NCI-H187 treated with DMSO at 0.1 percent for 48 hours (cell line): ENCODE results near the gene ALOX15.
"Not testable (repeated sequence)": the region's sequence is repeated elsewhere in the genome, so short reads cannot be mapped to it uniquely, and the experiment has no call there.

ENCODE experiments used
- DNase-seq: peaks from one replicate; lab custom pipeline; 2025; lab: John Stamatoyannopoulos, UW

Gene ALOX15

DNA sequence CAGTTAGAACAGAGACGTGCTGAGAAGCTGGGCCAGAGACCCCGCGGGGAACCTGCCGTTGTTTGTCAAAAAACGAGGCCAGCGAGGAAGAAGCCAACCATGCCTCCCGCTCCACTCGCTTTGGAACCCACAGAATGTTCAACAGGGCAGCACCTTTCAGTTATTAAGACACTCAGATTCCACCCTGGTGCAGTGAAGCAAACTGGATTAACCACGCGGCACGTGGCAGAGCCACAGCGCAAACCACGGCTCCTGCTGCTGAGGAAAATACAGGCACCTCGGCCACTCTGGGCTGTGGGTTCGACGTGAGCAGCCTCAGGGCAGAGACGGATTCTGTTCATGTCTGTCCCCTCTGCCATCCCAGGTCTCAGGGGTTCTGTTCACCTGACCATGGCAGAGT, 24.4 kb downstream of the ALOX15 start:
- no peak for DNase-seq

DNA sequence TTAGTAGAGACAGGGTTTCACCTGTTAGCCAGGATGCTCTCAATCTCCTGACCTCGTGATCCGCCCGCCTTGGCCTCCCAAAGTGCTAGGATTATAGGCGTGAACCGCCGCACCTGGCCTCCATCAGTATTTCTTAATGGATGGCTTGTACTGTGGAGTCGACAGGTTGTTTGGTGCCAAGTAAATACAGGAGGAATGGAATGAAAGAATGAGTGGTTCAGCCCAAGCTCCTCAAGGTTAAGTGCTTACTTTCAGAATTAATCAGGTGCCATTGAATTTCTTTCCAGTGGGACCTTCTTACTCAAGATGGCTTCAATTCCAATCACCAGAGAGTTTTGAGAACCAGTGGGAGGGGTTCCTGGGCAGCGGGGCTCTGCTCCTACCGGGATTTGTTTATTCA, 25.0 kb downstream of the ALOX15 start:
- DNase-seq = no peak

DNA sequence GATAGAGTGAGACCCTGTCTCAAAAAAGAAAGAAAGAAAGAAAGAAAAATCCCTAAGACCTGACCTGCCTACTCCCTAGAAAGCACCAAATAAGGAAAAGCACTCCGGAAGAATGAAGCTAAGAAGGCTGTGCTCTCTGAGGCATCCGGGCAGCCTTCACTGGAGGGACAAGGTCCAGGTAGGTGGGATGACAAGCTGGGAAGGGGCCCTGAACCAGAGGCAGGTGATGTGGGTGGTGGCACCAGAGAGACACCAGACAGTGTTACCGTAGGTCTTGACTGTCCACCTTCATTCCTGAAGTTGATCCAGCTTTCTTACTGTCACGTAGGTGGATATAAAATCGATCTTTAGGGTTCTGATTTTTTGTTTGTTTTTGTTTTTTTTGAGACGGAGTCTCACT, 30.8 kb downstream of the ALOX15 start:
- DNase-seq = no peak

DNA sequence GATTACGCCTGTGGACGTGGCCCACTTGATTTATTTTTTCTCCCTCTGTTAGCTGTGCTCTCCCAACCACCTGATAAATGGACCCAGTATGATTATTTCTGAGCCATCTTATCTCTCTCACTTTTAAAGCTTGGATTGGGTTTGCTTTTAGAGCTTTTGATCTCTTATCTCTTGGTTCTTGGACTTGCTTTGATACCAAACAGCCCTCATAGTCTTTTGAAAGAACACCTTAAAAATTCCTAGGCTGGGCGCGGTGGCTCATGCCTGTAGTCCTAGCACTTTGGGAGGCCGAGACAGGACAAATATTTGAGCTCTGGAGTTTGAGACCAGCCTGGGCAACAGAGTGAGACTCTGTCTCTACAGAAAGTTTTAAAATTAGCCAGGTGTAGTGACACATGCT, 31.3 kb downstream of the ALOX15 start:
- DNase-seq = no peak

DNA sequence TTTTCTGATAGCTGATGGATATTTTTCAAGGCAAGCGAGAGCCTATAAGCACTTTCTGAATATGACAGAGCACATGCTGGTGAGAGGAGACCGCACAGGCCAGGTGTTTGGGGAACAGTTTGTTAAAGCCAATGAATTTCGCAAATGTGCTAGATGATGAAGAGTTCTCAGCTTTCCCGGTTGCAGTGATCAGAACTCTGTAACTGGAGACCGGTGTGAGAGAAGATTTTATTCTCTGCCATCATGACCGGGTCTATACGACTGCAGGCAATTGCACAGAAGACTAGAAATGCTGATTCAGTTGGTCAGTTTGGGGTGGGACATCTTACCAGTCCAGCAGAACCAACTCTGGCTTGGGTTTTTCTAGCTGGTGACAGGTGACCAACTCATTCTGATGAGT, 31.7 kb downstream of the ALOX15 start:
- no peak for DNase-seq

DNA sequence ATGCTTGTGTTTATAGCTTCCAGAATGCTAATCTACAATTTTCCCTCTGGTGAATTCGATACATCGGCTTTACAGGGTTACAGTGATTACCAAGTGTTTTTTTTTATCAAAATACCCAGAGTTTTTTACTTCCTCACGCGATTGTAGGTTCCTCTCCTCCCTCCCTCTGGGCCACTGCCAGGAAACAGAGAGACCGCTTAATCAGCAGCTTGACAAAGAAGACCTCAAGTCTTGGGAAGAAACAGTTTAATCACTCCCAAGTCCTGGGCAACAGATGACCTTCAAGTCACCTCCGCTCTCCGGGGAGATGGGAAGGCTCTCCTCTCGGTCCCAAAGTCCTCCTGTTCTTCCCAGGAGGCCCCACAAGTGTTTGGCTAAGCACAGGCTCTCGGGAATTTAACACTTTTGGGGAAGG, 33.7 kb downstream of the ALOX15 start:
- DNase-seq = no peak

DNA sequence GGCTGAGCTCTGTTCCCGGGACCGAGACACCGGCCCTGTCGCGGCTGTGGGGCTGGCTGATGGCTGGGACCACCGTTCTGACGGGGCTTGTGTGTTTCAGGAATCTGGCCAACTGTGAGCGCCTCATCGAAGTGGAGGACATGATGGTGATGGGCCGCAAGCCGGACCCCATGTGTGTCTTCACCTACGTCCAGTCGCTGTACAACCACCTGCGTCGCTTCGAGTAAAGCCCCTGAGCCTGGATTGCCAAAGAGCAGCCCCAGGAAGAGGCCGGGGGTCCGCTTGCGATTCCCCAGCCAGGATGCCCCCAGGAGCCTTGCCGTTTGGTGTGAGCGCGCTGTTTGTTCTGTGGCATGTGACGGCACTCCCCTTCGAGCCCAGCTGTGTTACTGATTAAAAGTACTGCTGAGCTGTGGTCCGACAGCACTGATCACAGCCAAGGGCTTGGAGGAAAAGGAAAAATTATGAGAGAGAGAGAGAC, 34.2 kb downstream of the ALOX15 start:
- DNase-seq = no peak

DNA sequence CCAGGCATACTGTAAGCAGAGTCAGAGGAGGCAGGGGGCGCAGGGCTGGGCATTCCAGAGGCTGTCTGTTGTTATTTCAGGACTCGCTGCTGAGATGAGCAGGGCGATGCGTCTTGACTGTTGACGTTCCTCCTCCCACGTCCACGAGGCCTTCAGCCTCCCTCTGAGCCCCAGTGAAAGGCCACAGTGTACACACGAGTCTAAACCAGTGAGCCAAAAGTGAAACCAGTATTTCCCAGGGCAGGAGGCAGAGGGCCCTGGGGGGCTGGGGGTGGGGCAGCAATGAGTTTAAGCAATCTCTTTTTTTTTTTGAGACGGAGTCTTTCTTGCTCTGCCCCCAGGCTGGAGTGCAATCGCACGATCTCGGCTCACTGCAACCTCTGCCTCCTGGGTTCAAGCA, 35.7 kb downstream of the ALOX15 start:
- DNase-seq = no peak

DNA sequence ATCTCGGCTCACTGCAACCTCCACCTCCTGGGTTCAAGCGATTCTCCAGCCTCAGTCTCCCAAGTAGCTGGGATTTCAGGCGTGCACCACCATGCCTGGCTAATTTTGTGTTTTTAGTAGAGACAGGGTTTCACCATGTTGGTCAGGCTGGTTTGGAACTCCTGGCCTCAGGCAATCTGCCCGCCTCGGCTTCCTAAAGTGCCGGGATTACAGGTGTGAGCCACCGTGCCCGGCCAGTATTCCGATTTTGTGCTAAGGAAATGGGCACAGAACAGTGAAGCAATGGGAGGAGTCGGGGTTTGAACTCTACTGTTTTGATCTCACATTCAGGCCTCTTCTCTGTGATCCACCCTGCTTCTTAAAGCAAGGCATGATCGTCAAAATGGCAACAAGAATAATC, 36.7 kb downstream of the ALOX15 start:
- not testable (repeated sequence) for DNase-seq

DNA sequence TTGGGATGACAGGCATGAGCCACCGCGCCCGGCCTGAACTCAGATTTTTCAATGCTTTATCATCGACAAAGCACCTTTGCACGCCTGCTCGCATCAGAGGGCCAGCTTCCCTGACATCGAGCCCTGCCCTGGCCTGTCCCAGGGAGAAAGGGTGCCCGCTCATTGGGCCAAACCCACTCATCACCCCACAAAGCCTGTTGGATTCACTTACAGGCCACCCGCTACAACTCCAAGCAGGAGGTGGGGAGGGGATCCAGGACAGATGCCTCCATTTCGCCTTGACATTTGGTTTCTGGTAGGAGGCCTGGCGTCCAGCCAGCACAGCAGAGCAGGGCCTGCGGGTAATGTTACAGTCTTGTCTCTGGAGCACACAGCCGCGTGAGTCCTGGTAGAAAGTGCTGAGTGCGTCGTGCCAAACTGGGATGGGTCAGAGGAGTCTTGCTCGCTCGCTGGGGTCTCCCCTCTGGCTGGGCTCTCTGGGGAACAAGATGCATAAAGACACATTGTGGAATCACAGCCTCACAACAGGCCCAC, 37.3 kb downstream of the ALOX15 start:
- no peak for DNase-seq

DNA sequence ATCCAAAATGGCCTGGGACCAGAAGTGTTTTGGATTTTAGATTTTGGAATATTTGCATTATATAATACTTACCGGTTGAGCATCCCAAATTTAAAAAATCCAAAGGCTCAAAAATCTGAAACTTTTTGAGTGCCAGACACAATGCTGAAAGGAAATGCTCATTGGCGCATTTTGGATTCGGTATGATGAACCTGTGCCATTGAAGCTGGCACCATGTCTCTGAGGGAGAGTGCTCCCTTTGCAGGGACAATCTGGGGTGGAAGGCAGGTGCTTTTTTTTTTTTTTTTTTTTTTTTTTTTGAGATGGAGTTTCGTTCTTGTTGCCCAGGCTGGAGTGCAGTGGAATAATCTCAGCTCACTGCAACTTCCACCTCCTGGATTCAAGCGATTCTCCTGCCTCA, 39.4 kb downstream of the ALOX15 start:
- DNase-seq = no peak

DNA sequence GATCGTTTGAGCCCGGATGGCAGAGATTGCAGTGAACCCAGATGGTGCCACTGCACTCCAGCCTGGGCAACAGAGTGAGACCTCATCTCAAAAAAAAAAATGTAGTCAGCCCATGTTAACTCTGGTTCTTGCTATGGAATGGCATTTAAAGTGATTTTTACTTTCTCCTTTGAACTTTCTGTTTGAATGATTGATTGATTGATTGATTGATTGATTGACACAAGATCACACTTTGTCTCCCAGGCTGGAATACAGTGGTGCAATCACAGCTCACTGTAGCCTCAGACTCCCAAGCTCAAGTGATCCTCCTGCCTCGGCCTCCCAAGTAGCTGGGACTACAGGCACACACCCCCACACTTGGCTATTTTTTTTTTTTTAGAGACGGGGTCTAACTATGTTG, 40.2 kb downstream of the ALOX15 start:
- no peak for DNase-seq

DNA sequence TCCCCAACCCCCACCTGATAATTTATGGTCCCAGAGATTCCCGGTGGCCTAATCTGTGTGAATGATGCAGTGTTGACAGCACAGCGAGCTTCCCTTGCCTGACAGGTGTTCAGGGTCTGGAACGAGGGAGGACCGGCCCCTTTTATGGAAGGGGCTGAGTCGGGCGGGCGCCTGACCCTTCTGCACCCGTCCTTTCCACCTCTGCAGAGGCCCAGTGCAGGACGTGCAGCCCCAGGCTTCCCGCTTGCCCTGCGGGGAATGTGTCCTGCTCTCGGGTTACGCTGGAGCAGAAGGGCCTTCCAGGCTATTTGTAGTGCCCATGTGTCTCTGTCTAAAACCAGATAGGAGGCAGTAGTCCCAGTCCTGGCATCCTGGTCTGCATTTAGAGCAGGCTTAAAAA, 40.9 kb downstream of the ALOX15 start:
- DNase-seq = no peak

DNA sequence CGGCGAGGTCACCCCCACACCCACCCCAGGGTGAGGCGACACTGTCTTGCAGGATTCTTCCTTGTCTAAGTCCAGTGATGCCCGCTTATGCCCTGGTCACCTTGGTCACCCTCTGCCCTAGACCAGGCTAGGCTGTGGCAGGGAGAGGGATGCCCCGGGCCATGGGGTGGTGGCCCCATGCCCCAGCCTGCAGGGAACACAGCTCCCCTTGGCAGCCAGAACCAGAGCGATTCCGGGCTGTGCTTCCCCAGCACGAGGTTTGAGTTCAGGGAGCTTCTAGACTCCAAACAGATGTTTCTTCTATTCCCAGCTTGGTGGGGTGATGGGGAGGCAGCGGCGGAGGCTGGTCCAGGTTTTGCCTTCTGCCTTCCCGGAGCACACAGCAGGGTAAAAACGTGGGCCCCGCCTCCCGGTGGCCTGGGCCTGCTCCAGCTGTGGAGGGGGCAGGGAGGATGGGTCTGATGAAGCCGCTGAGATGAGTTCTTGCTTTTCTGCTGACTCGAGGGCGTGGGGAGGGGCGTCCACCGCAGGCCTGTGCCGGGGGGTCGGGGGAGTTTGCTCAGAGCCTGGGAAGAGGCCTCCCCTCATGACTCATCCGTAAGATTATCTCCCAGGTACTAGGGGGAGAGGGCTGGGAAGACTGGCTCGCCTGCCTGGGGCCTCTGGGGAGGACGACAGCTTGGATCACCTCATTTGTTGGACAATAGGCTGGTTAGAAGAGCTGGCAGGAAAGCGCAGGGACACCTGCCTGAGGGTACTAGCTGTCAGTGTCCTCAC, 41.8 kb downstream of the ALOX15 start:
- DNase-seq = no peak

DNA sequence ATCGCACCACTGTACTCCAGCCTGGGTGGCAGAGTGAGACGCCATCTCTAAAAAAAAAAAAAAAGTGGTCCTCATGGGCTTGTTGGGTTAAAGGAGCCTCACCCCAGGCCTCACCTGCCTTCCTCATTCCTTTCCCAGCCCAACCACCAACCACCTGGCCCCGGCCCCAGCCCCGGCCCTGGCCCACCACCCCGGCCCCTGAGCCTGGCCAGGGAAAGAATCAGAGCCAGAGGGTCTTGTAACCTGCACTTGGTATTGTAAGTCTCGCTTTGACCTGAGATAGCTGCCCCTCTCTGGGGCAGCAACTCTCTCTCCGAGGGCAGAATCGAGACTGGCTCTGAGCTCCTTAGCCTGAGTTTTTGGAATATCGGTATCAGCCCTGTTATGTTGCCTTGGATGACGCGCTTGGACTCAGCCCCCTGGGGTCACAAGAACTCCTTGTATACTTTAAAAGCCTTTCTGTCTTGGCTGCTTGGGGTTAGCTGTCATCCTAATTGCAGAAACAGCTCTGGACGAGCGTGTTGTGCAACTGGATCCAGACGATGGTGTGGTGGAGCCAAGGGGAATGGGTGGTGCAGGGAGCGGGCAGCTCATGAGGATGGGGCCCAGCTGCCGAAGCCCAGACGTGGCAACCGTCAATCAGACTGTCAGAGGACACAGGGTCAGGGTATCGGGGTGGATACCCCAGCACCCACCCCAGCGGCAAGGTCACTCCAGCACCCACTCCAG, 42.5 kb downstream of the ALOX15 start:
- DNase-seq = no peak

DNA sequence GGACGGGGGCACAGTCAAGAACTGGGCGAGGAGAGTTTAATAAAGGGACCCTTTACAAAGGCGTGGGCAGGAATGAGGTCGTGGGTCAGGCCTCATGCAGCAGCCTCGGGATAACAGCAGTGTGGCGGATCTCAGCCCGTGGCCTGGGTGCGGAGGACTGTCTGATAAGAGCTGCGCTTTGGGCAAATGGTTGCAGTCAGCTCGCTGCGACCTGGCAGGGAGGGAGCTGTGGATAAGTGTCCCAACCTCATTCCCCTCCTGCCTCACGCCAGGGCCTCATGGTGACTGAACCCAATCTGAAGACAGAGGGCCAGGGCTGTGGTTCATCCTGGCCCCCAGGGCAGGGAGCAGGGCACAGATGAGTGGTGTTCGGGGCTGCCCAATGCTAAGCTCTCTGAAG, 43.5 kb downstream of the ALOX15 start:
- no peak for DNase-seq

DNA sequence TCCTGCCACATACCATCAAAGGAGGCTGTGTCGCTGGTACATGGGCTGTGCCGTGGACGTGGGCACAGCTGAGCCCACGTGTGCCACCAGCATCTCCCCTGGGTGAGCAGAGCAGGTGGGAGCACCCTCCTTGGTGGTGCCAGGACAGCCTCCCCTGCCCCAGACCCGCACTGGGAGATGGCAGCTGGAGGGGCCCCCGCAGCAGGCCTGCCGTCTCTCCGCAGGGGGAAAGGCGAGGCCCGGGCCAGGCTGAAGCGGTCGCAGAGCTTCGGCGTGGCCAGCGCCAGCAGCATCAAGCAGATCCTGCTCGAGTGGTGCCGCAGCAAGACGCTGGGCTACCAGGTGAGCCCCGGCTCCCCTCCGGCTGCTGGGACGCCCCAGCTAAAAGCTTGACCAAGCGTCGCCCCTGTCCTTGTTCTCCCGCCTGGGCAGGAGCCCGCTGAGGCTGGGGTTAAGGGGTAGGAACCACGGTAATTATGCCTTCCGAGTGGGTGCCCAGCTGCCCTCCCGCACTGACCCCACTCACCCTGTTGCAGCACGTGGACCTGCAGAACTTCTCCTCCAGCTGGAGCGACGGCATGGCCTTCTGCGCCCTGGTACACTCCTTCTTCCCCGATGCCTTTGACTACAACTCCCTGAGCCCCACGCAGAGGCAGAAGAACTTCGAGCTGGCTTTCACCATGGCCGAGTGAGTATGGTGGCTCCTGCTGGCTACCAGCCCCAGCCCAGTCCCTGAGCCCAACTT, 44.7 kb downstream of the ALOX15 start:
- no peak for DNase-seq

DNA sequence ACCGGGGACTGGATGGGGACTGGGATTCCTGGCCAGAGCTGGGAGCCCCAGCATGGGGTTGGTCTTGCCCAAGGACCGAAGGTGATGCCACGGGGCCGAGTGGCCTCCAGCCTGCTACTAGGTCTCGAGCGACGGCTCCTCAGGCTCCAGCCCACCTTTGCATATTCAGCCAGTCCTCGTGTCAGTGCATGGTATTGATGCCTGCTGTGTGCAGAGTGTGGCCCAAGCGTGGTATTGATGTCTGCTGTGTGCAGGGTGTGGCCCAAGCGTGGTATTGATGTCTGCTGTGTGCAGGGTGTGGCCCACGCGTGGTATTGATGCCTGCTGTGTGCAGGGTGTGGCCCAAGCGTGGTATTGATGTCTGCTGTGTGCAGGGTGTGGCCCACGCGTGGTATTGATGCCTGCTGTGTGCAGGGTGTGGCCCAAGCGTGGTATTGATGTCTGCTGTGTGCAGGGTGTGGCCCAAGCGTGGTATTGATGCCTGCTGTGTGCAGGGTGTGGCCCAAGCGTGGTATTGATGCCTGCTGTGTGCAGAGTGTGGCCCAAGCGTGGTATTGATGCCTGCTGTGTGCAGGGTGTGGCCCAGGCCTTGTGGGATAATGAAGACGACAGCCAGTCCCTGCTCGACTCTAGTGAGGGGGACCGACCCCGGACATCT, 45.7 kb downstream of the ALOX15 start:
- not testable (repeated sequence) for DNase-seq

DNA sequence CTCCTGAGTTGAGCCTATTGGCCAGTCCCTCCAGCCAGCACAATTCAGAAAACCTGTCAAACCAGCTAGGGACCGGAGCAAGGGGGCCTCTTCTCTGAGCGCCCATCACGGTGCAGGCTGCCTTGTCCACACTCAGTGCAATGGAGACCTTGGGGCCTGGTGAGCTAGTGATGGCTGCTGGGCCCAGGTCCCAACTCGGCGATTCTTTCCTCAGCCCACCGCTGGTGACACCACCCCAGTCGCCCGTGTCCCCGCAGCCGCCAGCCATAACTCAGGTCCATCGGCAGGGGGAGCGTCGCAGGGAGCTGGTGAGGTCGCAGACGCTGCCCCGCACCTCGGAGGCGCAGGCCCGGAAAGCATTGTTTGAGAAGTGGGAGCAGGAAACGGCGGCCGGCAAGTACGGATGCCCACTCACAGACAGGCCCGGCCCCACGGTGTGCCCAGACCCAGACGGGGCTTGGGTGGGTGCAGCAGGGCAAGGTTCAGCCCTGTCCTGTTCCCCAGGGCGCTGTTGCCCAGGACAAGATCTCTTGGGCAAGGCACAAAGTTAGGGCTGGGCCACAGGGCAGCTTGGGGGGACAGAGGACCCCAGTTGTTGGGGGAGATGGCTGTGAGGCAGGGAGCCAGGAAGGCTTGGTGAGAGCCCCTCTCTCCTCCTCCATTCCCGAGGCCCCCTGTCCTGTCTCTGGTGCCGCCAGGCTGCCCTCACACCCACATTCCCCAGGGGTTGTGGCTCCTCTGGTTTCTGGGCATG, 46.4 kb downstream of the ALOX15 start:
- no peak for DNase-seq

DNA sequence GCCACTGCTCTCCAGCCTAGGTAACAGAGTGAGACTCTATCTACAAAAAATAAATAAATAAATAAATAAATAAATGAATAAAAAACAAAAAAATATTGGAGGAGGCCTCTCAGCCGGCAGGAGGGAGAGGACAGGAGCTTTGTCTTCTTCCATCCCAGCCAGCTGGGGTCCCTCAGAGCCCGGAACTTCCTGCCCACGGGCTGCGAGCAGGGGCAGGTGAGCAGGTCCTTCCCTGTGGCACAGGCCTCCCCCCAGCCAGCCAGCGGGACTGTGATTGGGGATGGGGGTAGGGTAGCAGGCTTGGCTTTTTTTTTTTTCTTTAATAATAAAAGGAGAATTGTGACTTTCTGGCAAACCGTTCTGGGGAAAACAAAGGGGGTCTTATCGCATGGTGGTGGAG, 47.1 kb downstream of the ALOX15 start:
- DNase-seq = no peak

DNA sequence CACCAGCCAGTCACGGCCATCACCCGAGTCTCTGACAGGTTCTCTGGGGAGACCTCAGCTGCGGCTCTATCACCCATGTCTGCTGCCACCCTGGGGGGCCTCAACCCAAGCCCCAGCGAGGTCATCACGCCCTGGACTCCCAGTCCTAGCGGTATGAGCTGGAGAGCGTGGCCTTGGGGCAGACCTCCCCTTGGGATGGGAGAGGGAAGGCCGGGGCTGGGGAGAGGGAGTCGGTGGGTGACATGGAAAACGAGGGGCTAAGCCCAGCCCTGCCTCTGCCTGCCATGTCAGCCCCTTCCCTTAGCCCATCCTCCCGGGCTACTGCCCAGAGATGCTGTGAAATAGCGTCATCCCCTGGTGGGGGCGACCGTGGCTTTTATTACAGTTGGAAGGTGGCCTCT, 48.5 kb downstream of the ALOX15 start:
- no peak for DNase-seq
